ENCODE data around the gene ZNF638. TPM values are rescaled to one million over a fixed set of nuclear protein-coding genes. Genes with fewer than 3 reads are reported as not detected.

The ZNF638 gene
- total RNA-seq, 1 donor from 2014 or later: 91.7 TPM

GRCh38 chr2:71285706-71286105, 45.9 kb upstream of the ZNF638 start:
- Histone ChIP-seq H3K9ac (ENCODE audit: low read length) (no peak overlapping the region), H3K4me3 (ENCODE audit: insufficient read depth, low read depth, low read length) (no peak overlapping the region), H2AFZ (ENCODE audit: low read depth, low read length) (no peak overlapping the region), H3K9me3 (ENCODE audit: insufficient read depth, low read depth, low read length) (no peaks in the 10 kb centered on the region), H4K20me1 (ENCODE audit: insufficient read depth, low read length) (no peaks in the 10 kb centered on the region), H3K4me1 (ENCODE audit: insufficient read depth, low read length) (no peaks in the 10 kb centered on the region), H3K36me3 (ENCODE audit: insufficient read depth, low read length) (no peaks in the 10 kb centered on the region), H3K27ac (ENCODE audit: low read depth, low read length) (no peak overlapping the region), H3K4me2 (ENCODE audit: low read length) (no peak overlapping the region), H3K79me2 (ENCODE audit: insufficient read depth, low read length) (no peaks in the 10 kb centered on the region), H3K27me3 (ENCODE audit: insufficient read depth, low read length) (no peaks in the 10 kb centered on the region)
- no peak overlapping the region for H3K27ac Mint-ChIP-seq (ENCODE audit: unreplicated experiment)
- DNase-seq (ENCODE audit: low read depth): no peak
- no peak overlapping the region for H3K4me3 Mint-ChIP-seq (ENCODE audit: unreplicated experiment)
- H3K27me3 Mint-ChIP-seq (ENCODE audit: low read depth, unreplicated experiment): no peaks in the 10 kb centered on the region
- TF ChIP-seq EZH2 (IDR thresholded peaks at IDR 0.05; ENCODE audit: insufficient read depth, low read length) (no peak), CTCF (IDR thresholded peaks at IDR 0.05; ENCODE audit: insufficient read depth, low read depth, low read length) (no peak)
- no peaks in the 10 kb centered on the region for H3K36me3 Mint-ChIP-seq (ENCODE audit: low read depth, unreplicated experiment)
- no peaks in the 10 kb centered on the region for H3K4me1 Mint-ChIP-seq (ENCODE audit: low read depth, unreplicated experiment)
- FAIRE-seq: no peak
- H3K9me3 Mint-ChIP-seq (ENCODE audit: unreplicated experiment): no peaks in the 10 kb centered on the region

- Mint-ChIP-seq H3K36me3 (ENCODE audit: low read depth, unreplicated experiment) (no peaks in the 10 kb centered on the region), H3K27ac (ENCODE audit: unreplicated experiment) (no peak overlapping the region)
- TF ChIP-seq CTCF (IDR thresholded peaks at IDR 0.05; ENCODE audit: insufficient read depth, low read depth, low read length) (no peak), EZH2 (IDR thresholded peaks at IDR 0.05; ENCODE audit: insufficient read depth, low read length) (no peak)
These were observed 40.2 kb upstream of the ZNF638 start for GRCh38 chr2:71291398-71291797.

GRCh38 chr2:71292159-71292558, 39.4 kb upstream of the ZNF638 start:
- Mint-ChIP-seq H3K4me1 (ENCODE audit: low read depth, unreplicated experiment) (no peaks in the 10 kb centered on the region), H3K27me3 (ENCODE audit: low read depth, unreplicated experiment) (no peaks in the 10 kb centered on the region), H3K9me3 (ENCODE audit: unreplicated experiment) (no peaks in the 10 kb centered on the region), H3K27ac (ENCODE audit: unreplicated experiment) (no peak overlapping the region), H3K4me3 (ENCODE audit: unreplicated experiment) (no peak overlapping the region), H3K36me3 (ENCODE audit: low read depth, unreplicated experiment) (no peaks in the 10 kb centered on the region)
- Histone ChIP-seq H3K9me3 (ENCODE audit: insufficient read depth, low read depth, low read length) (no peaks in the 10 kb centered on the region), H3K4me2 (ENCODE audit: low read length) (no peak overlapping the region), H3K27me3 (ENCODE audit: insufficient read depth, low read length) (no peaks in the 10 kb centered on the region), H3K9ac (ENCODE audit: low read length) (no peak overlapping the region), H3K4me3 (ENCODE audit: insufficient read depth, low read depth, low read length) (no peak overlapping the region), H4K20me1 (ENCODE audit: insufficient read depth, low read length) (no peaks in the 10 kb centered on the region), H3K27ac (ENCODE audit: low read depth, low read length) (no peak overlapping the region), H3K79me2 (ENCODE audit: insufficient read depth, low read length) (no peaks in the 10 kb centered on the region), H3K4me1 (ENCODE audit: insufficient read depth, low read length) (no peaks in the 10 kb centered on the region), H2AFZ (ENCODE audit: low read depth, low read length) (no peak overlapping the region), H3K36me3 (ENCODE audit: insufficient read depth, low read length) (no peaks in the 10 kb centered on the region)
- no peak for DNase-seq (ENCODE audit: low read depth)
- no peak for FAIRE-seq
- TF ChIP-seq CTCF (IDR thresholded peaks at IDR 0.05; ENCODE audit: insufficient read depth, low read depth, low read length) (no peak), EZH2 (IDR thresholded peaks at IDR 0.05; ENCODE audit: insufficient read depth, low read length) (no peak)

More at GRCh38 chr2:71291398-71291797, 40.2 kb upstream of the ZNF638 start:
- no peaks in the 10 kb centered on the region for H3K27me3 ChIP-seq (ENCODE audit: insufficient read depth, low read length)
- no peak overlapping the region for H2AFZ ChIP-seq (ENCODE audit: low read depth, low read length)
- DNase-seq (ENCODE audit: low read depth) (no peak), FAIRE-seq (no peak)
- no peak overlapping the region for H3K4me3 Mint-ChIP-seq (ENCODE audit: unreplicated experiment)
- H3K4me1 Mint-ChIP-seq (ENCODE audit: low read depth, unreplicated experiment): no peaks in the 10 kb centered on the region
- H3K36me3 ChIP-seq (ENCODE audit: insufficient read depth, low read length): no peaks in the 10 kb centered on the region
- no peaks in the 10 kb centered on the region for H4K20me1 ChIP-seq (ENCODE audit: insufficient read depth, low read length)
- H3K4me1 ChIP-seq (ENCODE audit: insufficient read depth, low read length): no peaks in the 10 kb centered on the region
- no peak overlapping the region for H3K4me3 ChIP-seq (ENCODE audit: insufficient read depth, low read depth, low read length)
- no peak overlapping the region for H3K4me2 ChIP-seq (ENCODE audit: low read length)
- no peak overlapping the region for H3K9ac ChIP-seq (ENCODE audit: low read length)
- no peaks in the 10 kb centered on the region for H3K9me3 ChIP-seq (ENCODE audit: insufficient read depth, low read depth, low read length)
- H3K9me3 Mint-ChIP-seq (ENCODE audit: unreplicated experiment): no peaks in the 10 kb centered on the region
- H3K79me2 ChIP-seq (ENCODE audit: insufficient read depth, low read length): no peaks in the 10 kb centered on the region
- no peak overlapping the region for H3K27ac ChIP-seq (ENCODE audit: low read depth, low read length)
- no peaks in the 10 kb centered on the region for H3K27me3 Mint-ChIP-seq (ENCODE audit: low read depth, unreplicated experiment)
